NT2/D1 (cell line): ENCODE results near the gene CDC73.

Experiments
- YY1 ChIP-seq: IDR thresholded peaks from 2 replicates; pipeline ENCODE4 v1.6.1; 2011; ENCODE audit not compliant: insufficient read length, insufficient read depth
- ZNF274 ChIP-seq: IDR thresholded peaks from 2 replicates; pipeline ENCODE4 v1.6.1; 2011; ENCODE audit warnings: mild to moderate bottlenecking, low read depth, low read length

- no peak for TF ChIP-seq YY1
- no peak for TF ChIP-seq ZNF274
Observed at GRCh38 chr1:193251950-193252349, 130.1 kb downstream of the CDC73 start.
